ENCODE measurements around the gene PTPRB. TPM values are rescaled to one million over a fixed set of nuclear protein-coding genes. Genes with fewer than 3 reads are reported as not detected.

Gene PTPRB
- total and polyA plus RNA-seq, 5 donors, result 14.3 to 51.8 (median 38.3) TPM

DNA sequence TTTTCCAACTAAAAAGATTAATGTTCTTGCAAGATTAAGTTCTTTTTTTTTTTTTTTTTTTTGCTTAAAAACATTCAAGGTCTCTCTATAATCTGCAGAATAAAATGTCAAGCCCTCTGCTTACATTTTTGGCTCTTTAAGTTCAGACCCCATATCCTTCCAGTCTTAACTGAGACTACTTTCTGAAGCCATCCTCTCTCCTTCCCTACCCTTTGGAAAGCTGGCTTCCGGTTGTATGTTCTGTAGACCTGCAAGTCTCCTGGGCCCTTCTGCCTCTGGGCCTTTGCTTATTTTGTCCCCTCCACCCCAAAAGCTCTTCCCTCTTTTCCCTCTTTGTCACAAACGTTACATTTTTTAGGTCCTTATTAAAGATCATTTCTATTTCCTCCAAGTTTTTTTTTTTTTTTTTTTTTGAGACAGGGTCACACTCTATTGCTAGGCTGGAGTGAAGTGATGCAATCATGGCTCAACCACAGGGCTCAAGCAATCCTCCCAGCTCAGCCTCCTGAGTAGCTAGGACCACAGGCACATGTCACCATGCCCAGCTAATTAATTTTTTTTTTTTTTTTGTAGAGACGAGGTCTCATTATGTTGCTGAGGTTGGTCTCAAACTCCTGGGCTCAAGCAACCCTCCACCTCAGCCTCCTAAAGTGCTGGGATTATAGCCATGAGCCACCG is 46.5 kb downstream of the PTPRB start:
- Histone ChIP-seq H3K4me1 (ENCODE audit: control insufficient read depth, insufficient read depth, low read length) (no peaks in the 10 kb centered on the region), H3K4me3 (ENCODE audit: low read length) (no peak overlapping the region), H3K27ac (ENCODE audit: low read length) (no peak overlapping the region), H3K27me3 (ENCODE audit: control insufficient read depth, insufficient read depth) (no peaks in the 10 kb centered on the region), H3K9me3 (ENCODE audit: control insufficient read depth, low read length) (no peaks in the 10 kb centered on the region)
- ATAC-seq (peak in 1 of 2 donors; percentile 51), DNase-seq (no peak)
- 70% methylated on average over 4 of the region's 4 CpGs for WGBS
- intact Hi-C loops (cut with DNase I), result loop anchor here (5.0 to 10.0 kb wide), 3 partner anchors 54 to 132 kb away; no protein-coding TSS in a partner anchor

DNA sequence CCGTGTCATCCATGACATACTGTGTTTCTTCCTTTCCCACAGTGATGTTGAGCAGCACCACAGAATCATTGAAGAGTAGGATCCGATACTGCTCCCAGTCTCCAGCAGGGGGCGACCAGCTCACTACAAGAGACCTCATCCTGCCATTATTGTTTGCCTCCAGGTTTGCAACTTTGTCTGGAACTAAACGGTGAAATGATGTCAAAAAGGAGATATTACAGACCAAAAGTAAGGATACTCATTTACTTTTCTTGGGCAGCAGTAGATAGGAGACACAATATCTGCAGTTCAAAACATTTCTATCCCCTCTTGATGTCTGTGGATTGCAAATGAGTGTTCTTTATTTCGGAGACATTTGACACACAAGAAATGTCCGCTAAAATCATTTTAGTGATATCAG is 47.2 kb downstream of the PTPRB start:
- intact Hi-C loops (cut with DNase I), result loop anchor here (5.0 to 10.0 kb wide), 3 partner anchors 55 to 132 kb away; no protein-coding TSS in a partner anchor
- Histone ChIP-seq H3K9me3 (ENCODE audit: control insufficient read depth, low read length) (no peaks in the 10 kb centered on the region), H3K27me3 (ENCODE audit: control insufficient read depth, insufficient read depth) (no peaks in the 10 kb centered on the region), H3K4me1 (ENCODE audit: control insufficient read depth, insufficient read depth, low read length) (no peaks in the 10 kb centered on the region), H3K27ac (ENCODE audit: low read length) (no peak overlapping the region), H3K4me3 (ENCODE audit: low read length) (no peak overlapping the region)
- DNase-seq, result peak; percentile 67 to 89 (median 81)
- peak; percentile 71 to 89 for ATAC-seq
- WGBS, result 31% methylated on average over 6 of the region's 6 CpGs

DNA sequence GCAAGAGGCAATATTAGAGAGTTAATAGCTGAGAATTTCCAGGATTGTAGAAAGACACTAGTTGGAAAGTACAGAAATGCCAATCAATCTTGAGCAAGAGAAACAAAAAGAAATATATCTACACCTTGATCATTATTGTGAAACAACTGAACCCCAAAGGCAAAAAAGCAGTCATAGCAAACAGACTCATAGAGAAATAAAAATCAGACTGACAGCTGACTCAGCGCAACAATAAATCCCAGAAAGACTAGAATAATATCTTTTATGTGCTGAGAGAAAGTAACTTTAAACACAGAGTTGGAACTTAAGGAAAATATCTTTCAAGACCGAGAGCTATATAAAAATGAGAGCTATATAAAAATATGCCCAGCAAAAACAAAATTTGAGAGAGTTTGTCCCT is 52.9 kb downstream of the PTPRB start:
- Histone ChIP-seq H3K9me3 (ENCODE audit: control insufficient read depth, low read length) (no peaks in the 10 kb centered on the region), H3K4me1 (ENCODE audit: control insufficient read depth, insufficient read depth, low read length) (no peaks in the 10 kb centered on the region), H3K27ac (ENCODE audit: low read length) (no peak overlapping the region), H3K27me3 (ENCODE audit: control insufficient read depth, insufficient read depth) (no peaks in the 10 kb centered on the region), H3K4me3 (ENCODE audit: low read length) (no peak overlapping the region)
- intact Hi-C loops (cut with DNase I), result loop anchor here in 1 of 4 donors (5.0 kb wide), 1 partner anchor 707 kb away; no protein-coding TSS in a partner anchor
- DNase-seq (no peak), ATAC-seq (no peak)
- 93% methylated on average over 2 of the region's 2 CpGs for WGBS

DNA sequence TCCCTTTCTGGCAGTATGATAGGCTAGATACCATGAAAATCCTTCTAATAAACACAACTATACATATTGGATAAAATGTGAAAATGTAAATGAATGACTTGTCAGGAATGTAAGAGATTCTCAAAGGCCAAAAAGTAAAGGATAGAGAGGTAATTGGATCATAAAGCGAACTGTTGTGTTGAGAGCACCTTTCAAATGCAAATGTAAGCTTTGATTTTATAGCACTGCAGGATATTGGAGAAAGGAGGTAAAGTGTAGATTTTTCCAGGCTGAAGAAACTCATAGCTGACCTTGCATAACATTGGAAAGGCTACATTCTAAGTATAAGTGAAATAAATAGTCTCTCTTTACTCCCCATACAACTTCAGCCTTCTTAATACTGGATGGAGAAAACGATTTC is 54.0 kb downstream of the PTPRB start:
- Histone ChIP-seq H3K4me1 (ENCODE audit: control insufficient read depth, insufficient read depth, low read length) (no peaks in the 10 kb centered on the region), H3K27ac (ENCODE audit: low read length) (no peak overlapping the region), H3K9me3 (ENCODE audit: control insufficient read depth, low read length) (no peaks in the 10 kb centered on the region), H3K4me3 (ENCODE audit: low read length) (no peak overlapping the region), H3K27me3 (ENCODE audit: control insufficient read depth, insufficient read depth) (no peaks in the 10 kb centered on the region)
- WGBS, result 88% methylated on average over 2 of the region's 2 CpGs
- no peak for ATAC-seq
- intact Hi-C loops (cut with DNase I), result loop anchor here in 1 of 4 donors (5.0 kb wide), 1 partner anchor 706 kb away; no protein-coding TSS in a partner anchor
- DNase-seq, result no peak

DNA sequence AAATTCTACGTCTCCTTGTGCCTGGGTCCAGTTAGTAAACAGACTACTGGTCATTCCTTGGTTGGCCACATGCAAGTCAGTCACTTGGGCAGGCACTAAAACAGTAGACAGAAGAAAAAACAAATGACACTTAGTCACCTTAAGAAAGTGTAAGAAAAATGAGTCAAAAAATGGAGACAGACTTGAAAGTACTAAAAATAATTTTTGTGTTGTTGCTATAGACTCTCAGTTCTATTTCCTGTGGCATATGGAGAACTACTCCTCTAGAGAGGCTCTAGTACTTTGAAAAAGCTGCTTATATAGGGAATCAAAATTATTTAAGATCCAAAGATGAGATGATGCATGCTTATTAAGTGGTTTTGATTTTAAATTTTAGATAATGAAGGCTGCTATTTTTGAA is 56.0 kb downstream of the PTPRB start:
- WGBS, result 81% methylated on average over 1 of the region's 1 CpG
- DNase-seq, result no peak
- Histone ChIP-seq H3K4me1 (ENCODE audit: control insufficient read depth, insufficient read depth, low read length) (no peaks in the 10 kb centered on the region), H3K27ac (ENCODE audit: low read length) (no peak overlapping the region), H3K9me3 (ENCODE audit: control insufficient read depth, low read length) (no peaks in the 10 kb centered on the region), H3K4me3 (ENCODE audit: low read length) (no peak overlapping the region), H3K27me3 (ENCODE audit: control insufficient read depth, insufficient read depth) (no peaks in the 10 kb centered on the region)
- no peak for ATAC-seq
- intact Hi-C loops (cut with DNase I), result loop anchor here in 1 of 4 donors (5.0 kb wide), 1 partner anchor 704 kb away; no protein-coding TSS in a partner anchor

DNA sequence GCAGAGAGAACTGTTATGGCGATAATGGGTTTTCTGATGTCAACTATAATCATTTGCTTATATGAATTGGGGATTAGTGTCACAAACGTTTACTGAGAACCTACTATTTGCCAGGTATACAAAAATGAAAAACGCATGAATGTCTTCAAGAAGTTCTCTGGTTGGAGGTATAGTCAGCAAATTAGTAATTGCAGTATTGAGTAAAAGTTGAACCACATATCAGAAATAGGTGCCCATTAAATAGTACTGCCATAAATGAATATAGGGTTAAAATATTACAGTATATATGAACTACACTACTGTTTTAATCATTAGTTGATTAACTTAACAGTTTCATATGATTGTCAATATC is 60.0 kb downstream of the PTPRB start:
- WGBS, result 24% methylated on average over 3 of the region's 3 CpGs
- ATAC-seq, result no peak
- intact Hi-C loops (cut with DNase I), result loop anchor here (2.0 to 10.0 kb wide), 5 partner anchors 212 to 700 kb away; partner anchors contain the start of gene KCNMB4 (in 1 of the 4)

DNA sequence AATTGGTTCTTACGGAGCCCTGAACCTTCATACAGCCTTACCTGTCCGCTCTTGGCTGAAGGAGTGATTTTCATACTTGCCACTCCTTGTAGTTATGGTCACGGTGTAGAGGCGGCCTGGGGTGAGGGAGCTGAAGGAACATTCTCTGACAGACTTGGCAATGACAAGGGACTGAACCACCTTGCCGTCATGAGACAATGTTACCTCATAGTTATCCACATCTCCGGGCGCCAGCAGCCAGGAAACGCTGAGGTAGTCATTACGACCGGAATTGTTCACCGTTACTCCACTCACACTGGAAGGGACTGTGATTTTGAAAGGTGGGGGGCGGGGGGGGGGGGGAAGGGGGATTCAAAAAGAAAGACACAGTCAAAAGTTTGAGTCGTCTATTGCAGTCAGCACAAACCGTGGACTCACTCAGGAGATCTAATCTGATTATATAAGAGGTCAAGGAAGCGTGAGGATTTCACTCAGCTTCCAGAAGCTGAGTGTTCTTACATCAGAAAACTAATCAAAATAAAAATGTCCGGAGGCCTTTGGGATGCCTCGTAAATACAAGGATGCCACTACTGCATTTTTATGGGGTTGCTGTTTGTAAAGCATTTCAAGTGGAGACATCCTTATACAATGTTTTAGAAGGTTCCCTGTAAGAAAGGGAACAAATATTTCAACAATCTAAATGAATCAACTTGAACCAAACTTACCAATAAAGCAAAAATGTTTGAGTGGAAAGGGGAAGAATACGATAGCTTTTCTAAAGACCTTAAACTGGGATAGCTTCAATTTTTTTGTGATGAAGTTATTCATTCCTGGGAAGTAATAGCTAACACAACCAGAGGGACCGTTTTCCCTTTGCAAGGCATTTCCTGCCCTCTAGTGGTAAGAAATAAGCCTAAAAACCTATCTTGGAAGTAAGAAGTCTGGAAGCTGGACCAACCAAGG is 60.6 kb downstream of the PTPRB start:
- no peak overlapping the region for H3K4me3 ChIP-seq (ENCODE audit: low read length)
- H3K4me1 ChIP-seq (ENCODE audit: control insufficient read depth, insufficient read depth, low read length), result no peaks in the 10 kb centered on the region
- no peaks in the 10 kb centered on the region for H3K9me3 ChIP-seq (ENCODE audit: control insufficient read depth, low read length)
- intact Hi-C loops (cut with DNase I), result loop anchor here (2.0 to 10.0 kb wide), 5 partner anchors 212 to 699 kb away; partner anchors contain the start of gene KCNMB4 (in 1 of the 4)
- DNase-seq (no peak), ATAC-seq (peak; percentile 70 to 75)
- H3K27me3 ChIP-seq (ENCODE audit: control insufficient read depth, insufficient read depth), result no peaks in the 10 kb centered on the region
- H3K27ac ChIP-seq (ENCODE audit: low read length), result peak overlapping the region; percentile 37
- WGBS, result 57% methylated on average over 19 of the region's 19 CpGs

More for the DNA sequence above, 60.0 kb downstream of the PTPRB start:
- H3K4me1 ChIP-seq (ENCODE audit: control insufficient read depth, insufficient read depth, low read length), result no peaks in the 10 kb centered on the region
- no peak overlapping the region for H3K27ac ChIP-seq (ENCODE audit: low read length)
- no peak overlapping the region for H3K4me3 ChIP-seq (ENCODE audit: low read length)
- no peaks in the 10 kb centered on the region for H3K9me3 ChIP-seq (ENCODE audit: control insufficient read depth, low read length)
- H3K27me3 ChIP-seq (ENCODE audit: control insufficient read depth, insufficient read depth), result no peaks in the 10 kb centered on the region
- no peak for DNase-seq

DNA sequence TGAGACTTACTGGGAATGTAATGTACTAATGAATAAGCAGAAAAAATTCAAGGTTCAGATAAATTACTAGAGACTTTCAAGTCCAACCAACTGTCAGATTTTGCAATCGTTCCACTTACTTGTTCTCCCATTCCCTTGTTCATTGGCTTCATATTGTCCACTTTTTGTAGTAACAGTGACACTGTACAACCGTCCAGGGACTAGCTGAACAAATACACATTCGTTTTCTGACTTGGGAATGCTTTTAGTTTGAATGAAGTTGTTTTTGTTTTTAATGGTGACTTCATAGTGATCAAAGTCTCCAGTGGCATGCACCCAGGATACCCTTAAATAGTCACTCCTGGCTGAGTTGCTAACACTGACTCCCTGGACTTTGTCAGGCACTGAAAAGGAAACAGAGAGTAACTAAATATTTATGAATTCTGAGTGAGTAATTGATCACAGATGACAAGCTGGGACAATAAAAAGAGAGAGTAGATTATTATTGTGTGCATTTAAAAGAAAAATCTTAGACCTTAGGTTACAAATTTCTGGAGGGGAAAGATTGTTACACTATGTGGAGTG is 65.4 kb downstream of the PTPRB start:
- intact Hi-C loops (cut with DNase I), result loop anchor here in 2 of 4 donors (10.0 kb wide), 2 partner anchors 207 to 687 kb away; partner anchors contain the start of gene KCNMB4 (in 1 of the 2)
- H3K27me3 ChIP-seq (ENCODE audit: control insufficient read depth, insufficient read depth), result no peaks in the 10 kb centered on the region
- ATAC-seq, result no peak
- 55% methylated on average over 3 of the region's 3 CpGs for WGBS
- DNase-seq, result no peak
- H3K4me1 ChIP-seq (ENCODE audit: control insufficient read depth, insufficient read depth, low read length), result no peaks in the 10 kb centered on the region
- H3K27ac ChIP-seq (ENCODE audit: low read length), result no peak overlapping the region
- H3K4me3 ChIP-seq (ENCODE audit: low read length), result no peak overlapping the region
- H3K9me3 ChIP-seq (ENCODE audit: control insufficient read depth, low read length), result no peaks in the 10 kb centered on the region

DNA sequence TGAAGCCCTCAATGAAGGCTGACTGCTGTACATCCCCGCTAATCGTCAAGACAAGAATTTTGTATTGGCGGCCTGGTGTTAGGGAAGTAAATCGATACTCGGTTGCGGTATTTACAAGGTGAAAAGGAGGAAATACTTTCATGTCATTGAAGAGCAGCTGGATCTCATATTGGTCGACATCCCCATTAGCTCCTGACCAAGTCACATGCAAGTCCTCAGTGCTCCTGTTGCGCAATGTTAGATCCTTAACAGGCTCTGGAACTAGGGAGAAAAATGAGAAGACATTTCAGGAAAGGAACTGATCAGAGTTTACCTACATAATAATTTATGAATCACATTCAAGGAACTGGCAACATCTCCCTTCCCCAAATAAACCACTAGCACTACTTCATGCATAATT is 66.2 kb downstream of the PTPRB start:
- Histone ChIP-seq H3K4me1 (ENCODE audit: control insufficient read depth, insufficient read depth, low read length) (no peaks in the 10 kb centered on the region), H3K4me3 (ENCODE audit: low read length) (no peak overlapping the region), H3K27me3 (ENCODE audit: control insufficient read depth, insufficient read depth) (no peaks in the 10 kb centered on the region), H3K27ac (ENCODE audit: low read length) (no peak overlapping the region), H3K9me3 (ENCODE audit: control insufficient read depth, low read length) (no peaks in the 10 kb centered on the region)
- intact Hi-C loops (cut with DNase I), result loop anchor here in 2 of 4 donors (10.0 kb wide), 2 partner anchors 206 to 686 kb away; partner anchors contain the start of gene KCNMB4 (in 1 of the 2)
- ATAC-seq, result no peak
- no peak for DNase-seq
- 94% methylated on average over 8 of the region's 8 CpGs for WGBS

DNA sequence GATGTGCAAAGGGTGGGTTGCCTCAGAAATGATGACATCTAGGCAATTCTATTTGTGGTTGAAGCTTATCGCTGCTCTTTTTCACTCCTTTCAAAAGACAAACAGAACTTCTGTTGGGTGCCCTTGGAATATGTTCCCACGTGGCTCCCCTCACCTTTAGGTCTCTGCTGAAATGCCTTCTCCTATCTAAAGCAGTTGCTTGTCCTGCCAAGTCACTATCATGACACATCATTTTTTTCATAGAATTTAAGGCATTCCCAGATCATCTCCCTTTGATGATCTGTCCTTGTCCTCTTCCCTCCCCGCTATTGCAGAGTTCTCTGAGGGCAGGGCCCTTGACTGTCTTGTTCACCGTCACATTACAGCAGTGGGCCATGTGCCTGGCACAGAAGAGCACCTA is 75.7 kb downstream of the PTPRB start:
- Histone ChIP-seq H3K4me3 (ENCODE audit: low read length) (no peak overlapping the region), H3K27ac (ENCODE audit: low read length) (no peak overlapping the region), H3K9me3 (ENCODE audit: control insufficient read depth, low read length) (no peaks in the 10 kb centered on the region), H3K4me1 (ENCODE audit: control insufficient read depth, insufficient read depth, low read length) (no peaks in the 10 kb centered on the region), H3K27me3 (ENCODE audit: control insufficient read depth, insufficient read depth) (no peaks in the 10 kb centered on the region)
- intact Hi-C loops (cut with DNase I), result no loop called here
- 87% methylated on average over 4 of the region's 4 CpGs for WGBS
- DNase-seq (no peak), ATAC-seq (no peak)
